Body of pancreas (tissue), 4 donors: ENCODE results near the gene AZI2.

Experiments used
- POLR2A ChIP-seq, 3 donors: fragments of 450-650 bp; IDR thresholded peaks; one replicate each; pipeline ENCODE4 v1.6.1; 2016; ENCODE audit warnings: antibody characterized with exemption in 3 of 3, mild to moderate bottlenecking in 2 of 3
- TF ChIP-seq, protein P1 (sequence below), 7 experiments: fragments of 450-650 bp in 4 of 7; fragments of 200-600 bp in 3 of 7; sonication (generic) in 3 of 7; IDR thresholded peaks; one replicate each; pipeline ENCODE4 v1.5.1; 2016 to 2019; ENCODE audit warnings: antibody characterized with exemption in 7 of 7

DNA sequence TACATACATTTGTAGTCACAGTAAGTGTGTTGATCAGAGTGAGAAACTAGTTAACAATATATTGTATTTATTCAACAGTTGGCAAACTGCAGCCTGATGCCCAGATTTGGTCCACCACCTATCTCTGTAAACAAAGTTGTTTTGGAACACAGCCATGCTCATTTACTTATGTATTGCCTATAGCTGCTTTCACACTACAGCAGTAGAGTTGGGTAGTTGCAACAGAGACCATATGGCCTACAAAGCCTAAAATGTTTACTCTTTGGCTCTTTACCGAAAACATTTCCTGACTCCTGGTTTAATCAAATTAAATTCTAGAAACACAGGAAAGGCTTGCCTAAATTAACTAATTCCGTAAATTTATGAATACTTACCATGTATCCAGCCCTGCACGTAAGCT is 67.8 kb downstream of the AZI2 start:
- TF ChIP-seq, protein P1, sequence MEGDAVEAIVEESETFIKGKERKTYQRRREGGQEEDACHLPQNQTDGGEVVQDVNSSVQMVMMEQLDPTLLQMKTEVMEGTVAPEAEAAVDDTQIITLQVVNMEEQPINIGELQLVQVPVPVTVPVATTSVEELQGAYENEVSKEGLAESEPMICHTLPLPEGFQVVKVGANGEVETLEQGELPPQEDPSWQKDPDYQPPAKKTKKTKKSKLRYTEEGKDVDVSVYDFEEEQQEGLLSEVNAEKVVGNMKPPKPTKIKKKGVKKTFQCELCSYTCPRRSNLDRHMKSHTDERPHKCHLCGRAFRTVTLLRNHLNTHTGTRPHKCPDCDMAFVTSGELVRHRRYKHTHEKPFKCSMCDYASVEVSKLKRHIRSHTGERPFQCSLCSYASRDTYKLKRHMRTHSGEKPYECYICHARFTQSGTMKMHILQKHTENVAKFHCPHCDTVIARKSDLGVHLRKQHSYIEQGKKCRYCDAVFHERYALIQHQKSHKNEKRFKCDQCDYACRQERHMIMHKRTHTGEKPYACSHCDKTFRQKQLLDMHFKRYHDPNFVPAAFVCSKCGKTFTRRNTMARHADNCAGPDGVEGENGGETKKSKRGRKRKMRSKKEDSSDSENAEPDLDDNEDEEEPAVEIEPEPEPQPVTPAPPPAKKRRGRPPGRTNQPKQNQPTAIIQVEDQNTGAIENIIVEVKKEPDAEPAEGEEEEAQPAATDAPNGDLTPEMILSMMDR (IDR thresholded peaks at IDR 0.05), result no peak
- TF ChIP-seq POLR2A (IDR thresholded peaks at IDR 0.05), result no peak
